GM21825 (cell line): ENCODE data around the gene PDZRN3.
"Not testable (repeated sequence)": the region's sequence is repeated elsewhere in the genome, so short reads cannot be mapped to it uniquely, and the experiment has no call there.

Source experiments
- ATAC-seq: cut with Tn5 transposase; IDR thresholded peaks from one replicate; pipeline ENCODE4 v1.9.1; 2021; ENCODE audit warnings: mild to moderate bottlenecking, moderate library complexity; ENCODE audit not compliant: unreplicated experiment

PDZRN3 gene

GRCh38 chr3:73470860-73471259, 153.9 kb downstream of the PDZRN3 start:
- ATAC-seq = no peak

- no peak for ATAC-seq
These were observed 155.4 kb downstream of the PDZRN3 start for GRCh38 chr3:73469331-73469730.

GRCh38 chr3:73467211-73467610, 157.5 kb downstream of the PDZRN3 start:
- ATAC-seq = no peak

GRCh38 chr3:73465926-73466325, 158.8 kb downstream of the PDZRN3 start:
- ATAC-seq = no peak

GRCh38 chr3:73464126-73464525, 160.6 kb downstream of the PDZRN3 start:
- not testable (repeated sequence) for ATAC-seq

GRCh38 chr3:73461547-73461946, 163.2 kb downstream of the PDZRN3 start:
- ATAC-seq = no peak

GRCh38 chr3:73459711-73460110, 165.0 kb downstream of the PDZRN3 start:
- no peak for ATAC-seq

GRCh38 chr3:73453666-73454065, 171.1 kb downstream of the PDZRN3 start:
- no peak for ATAC-seq

GRCh38 chr3:73452729-73453128, 172.0 kb downstream of the PDZRN3 start:
- ATAC-seq = no peak

GRCh38 chr3:73451301-73451944, 173.3 kb downstream of the PDZRN3 start:
- peak; percentile 36 for ATAC-seq

- ATAC-seq = peak; percentile 38
These were observed 175.0 kb downstream of the PDZRN3 start for GRCh38 chr3:73449774-73450173.

GRCh38 chr3:73448761-73449301, 175.9 kb downstream of the PDZRN3 start:
- peak; percentile 88 for ATAC-seq

GRCh38 chr3:73448041-73448440, 176.7 kb downstream of the PDZRN3 start:
- ATAC-seq = no peak

GRCh38 chr3:73447111-73447510, 177.6 kb downstream of the PDZRN3 start:
- ATAC-seq = no peak

GRCh38 chr3:73446467-73447110, 178.2 kb downstream of the PDZRN3 start:
- no peak for ATAC-seq

- no peak for ATAC-seq
These were observed 181.9 kb downstream of the PDZRN3 start for GRCh38 chr3:73442886-73443285.

GRCh38 chr3:73442152-73442551, 182.6 kb downstream of the PDZRN3 start:
- no peak for ATAC-seq

GRCh38 chr3:73437828-73438227, 186.9 kb downstream of the PDZRN3 start:
- ATAC-seq = no peak

GRCh38 chr3:73435055-73435454, 189.7 kb downstream of the PDZRN3 start:
- no peak for ATAC-seq

GRCh38 chr3:73433687-73434086, 191.1 kb downstream of the PDZRN3 start:
- ATAC-seq = no peak

- ATAC-seq = no peak
These were observed 191.7 kb downstream of the PDZRN3 start for GRCh38 chr3:73433079-73433478.

- no peak for ATAC-seq
These were observed 192.1 kb downstream of the PDZRN3 start for GRCh38 chr3:73432706-73433032.
